Endothelial cell of umbilical vein (primary cell): Measurements from ENCODE around the gene ANKS1B. TPM values are rescaled to one million over a fixed set of nuclear protein-coding genes. Genes with fewer than 3 reads are reported as not detected.
A peak's percentile ranks its signal among the peaks of the same experiment; 100 is the strongest.

Experiments used
- BruUV-seq: library from RNA; stranded (reverse); fragments of 400-500 nt; replicated peaks from 2 replicates; lab custom pipeline; 2021; lab: Mats Ljungman, UMichigan
- CTCF ChIA-PET: fragments of 300-600, 350-600 bp; sonication (Branson Sonifier 250); formaldehyde crosslinking; loops from one replicate; lab custom pipeline; 2021; ENCODE audit warnings: antibody characterized with exemption, inconsistent platforms; lab: Charles Lee
- POLR2A ChIA-PET: fragments of 300-600, 350-600 bp; sonication (Branson Sonifier 250); formaldehyde crosslinking; loops from one replicate; lab custom pipeline; 2021; ENCODE audit warnings: antibody characterized with exemption, inconsistent platforms; lab: Charles Lee
- DNase-seq: peaks from one replicate; pipeline ENCODE4 v3.0.0-alpha.2; 2011; ENCODE audit warnings: low read depth, low spot score
- FAIRE-seq: peaks from 2 replicates; lab custom pipeline; 2011; peaks lifted over from hg19 to GRCh38; lab: Jason Lieb, UNC
- H2AFZ ChIP-seq: 2 replicates; pipeline ENCODE4 v1.6.0; 2012; ENCODE audit warnings: low read depth, low read length, control low read depth, inconsistent platforms
- H3K27ac ChIP-seq: 2 replicates; pipeline ENCODE4 v1.5.1; 2011; ENCODE audit warnings: low read depth, mild to moderate bottlenecking, control low read depth, low read length, moderate library complexity; ENCODE audit not compliant: insufficient read depth
- H3K27me3 ChIP-seq, 2 experiments: 2 replicates each; pipeline versions ENCODE4 v1.6.0 to v1.6.1; 2011; ENCODE audit warnings: low read length in 2 of 2, mixed read lengths in 1 of 2; ENCODE audit not compliant: control insufficient read depth in 2 of 2, insufficient read depth in 2 of 2
- H3K36me3 ChIP-seq, 2 experiments: 2 replicates in 1 of 2; 3 replicates in 1 of 2; pipeline ENCODE4 v1.5.1; 2011; ENCODE audit warnings: low read length in 2 of 2, mild to moderate bottlenecking in 1 of 2, moderate library complexity in 1 of 2; ENCODE audit not compliant: control insufficient read depth in 2 of 2, insufficient read depth in 2 of 2; ENCODE audit errors: extremely low read depth in 1 of 2
- H3K4me1 ChIP-seq: 3 replicates; pipeline ENCODE4 v1.5.1; 2011; ENCODE audit warnings: mild to moderate bottlenecking, low read length; ENCODE audit not compliant: control insufficient read depth, insufficient read depth; ENCODE audit errors: extremely low read depth
- H3K4me2 ChIP-seq: 2 replicates; pipeline ENCODE4 v1.6.1; 2011; ENCODE audit warnings: low read length, control low read depth, mixed read lengths; ENCODE audit not compliant: insufficient read depth
- H3K4me3 ChIP-seq, 3 experiments: fragments of 200-600 bp in 1 of 3; sonication (generic), shearing (Covaris generic) in 1 of 3; replicated peaks in 1 of 3; 2 replicates each; pipeline ENCODE4 v1.5.1; 2011 to 2016; ENCODE audit warnings: control low read depth in 3 of 3, low read length in 3 of 3, mild to moderate bottlenecking in 2 of 3, inconsistent platforms in 1 of 3, low read depth in 1 of 3, moderate library complexity in 1 of 3; ENCODE audit not compliant: insufficient read depth in 1 of 3
- H3K79me2 ChIP-seq: 2 replicates; pipeline ENCODE4 v1.6.0; 2012; ENCODE audit warnings: low read length, inconsistent platforms; ENCODE audit not compliant: control insufficient read depth, insufficient read depth
- H3K9ac ChIP-seq: replicated peaks from 2 replicates; pipeline ENCODE3; 2011; ENCODE audit warnings: low read length, control low read depth; ENCODE audit not compliant: insufficient read depth; ENCODE audit errors: extremely low read depth
- H3K9me1 ChIP-seq: replicated peaks from 3 replicates; pipeline ENCODE4 v1.6.0; 2011; ENCODE audit warnings: mild to moderate bottlenecking, low read length; ENCODE audit not compliant: control insufficient read depth, insufficient read depth; ENCODE audit errors: extremely low read depth
- H3K9me3 ChIP-seq: replicated peaks from 2 replicates; pipeline ENCODE4 v1.5.1; 2012; ENCODE audit warnings: low read length, inconsistent platforms; ENCODE audit not compliant: control insufficient read depth, insufficient read depth
- H4K20me1 ChIP-seq: replicated peaks from 2 replicates; pipeline ENCODE3; 2011; ENCODE audit warnings: mild to moderate bottlenecking, low read length; ENCODE audit not compliant: control insufficient read depth, insufficient read depth; ENCODE audit errors: extremely low read depth
- EZH2 ChIP-seq: IDR thresholded peaks from 2 replicates; pipeline ENCODE4 v1.6.1; 2012; ENCODE audit warnings: borderline replicate concordance, low read depth, mild to moderate bottlenecking, moderate library complexity, low read length, inconsistent platforms; ENCODE audit not compliant: severe bottlenecking
- MAX ChIP-seq: IDR thresholded peaks from 2 replicates; pipeline ENCODE4 v1.6.1; 2011; ENCODE audit not compliant: insufficient read depth, insufficient read length
- MYC ChIP-seq: IDR thresholded peaks from one replicate; pipeline ENCODE4 v1.6.1; 2011; ENCODE audit warnings: mild to moderate bottlenecking, low read depth, low read length
- POLR2AphosphoS5 ChIP-seq: IDR thresholded peaks from 2 replicates; pipeline ENCODE4 v1.6.1; 2012; ENCODE audit warnings: low read depth, mild to moderate bottlenecking, control low read depth, low read length, moderate library complexity; ENCODE audit not compliant: insufficient read depth
- dilution Hi-C: fragments of 300-500 bp; cut with MboI; formaldehyde crosslinking; loops from one replicate; pipeline ENCODE4 v1.15.0; 2019; ENCODE audit warnings: low sequenced_read_pairs; ENCODE audit not compliant: extremely low pct_ligation_motif_present
- intact Hi-C: fragments of 100-400 bp; cut with micrococcal nuclease; formaldehyde crosslinking; loops from one replicate; pipeline ENCODE4 v1.10.0; 2022
- polyA plus RNA-seq, 4 experiments: library from polyadenylated mRNA; depleted of rRNA in 3 of 4; stranded (reverse) in 3 of 4; unstranded in 1 of 4; fragments of >200 nt; gene quantifications; 2 replicates each; pipeline versions ENCODE4 v1.2.1 to v1.2.3, GENCODE V29; 2011 to 2012; ENCODE audit warnings: missing spikeins in 1 of 4
- total RNA-seq: library from RNA; stranded (reverse); gene quantifications from 2 replicates; pipeline ENCODE4 v1.2.3, GENCODE V29; 2021

The ANKS1B gene
- total and polyA plus RNA-seq, 2 donors (not counting 3 experiments of a cell fraction or from before 2014, with no cell fraction given), result 0.15 to 0.38 TPM

GRCh38 chr12:99911081-99911480 lies 73.7 kb downstream of the ANKS1B start:
- dilution Hi-C loops, result no loop called here
- intact Hi-C loops, result no loop called here
- TF ChIP-seq MAX, result no peak
- no peak for TF ChIP-seq MYC
- TF ChIP-seq POLR2AphosphoS5, result no peak
- H3K4me2 ChIP-seq, result no peak overlapping the region
- no peak overlapping the region for H3K4me3 ChIP-seq
- no peaks in the 10 kb centered on the region for H4K20me1 ChIP-seq
- no peaks in the 10 kb centered on the region for H3K4me1 ChIP-seq
- no peaks in the 10 kb centered on the region for H3K9me3 ChIP-seq
- H3K27ac ChIP-seq, result no peak overlapping the region
- no peak for DNase-seq
- no peaks in the 10 kb centered on the region for H3K36me3 ChIP-seq
- H2AFZ ChIP-seq, result no peak overlapping the region
- no TSS peak for BruUV-seq
- H3K9me1 ChIP-seq, result no peaks in the 10 kb centered on the region
- no peaks in the 10 kb centered on the region for H3K27me3 ChIP-seq
- CTCF ChIA-PET, result no interaction called here
- POLR2A ChIA-PET, result no interaction called here
- H3K9ac ChIP-seq, result no peak overlapping the region
- no peaks in the 10 kb centered on the region for H3K79me2 ChIP-seq
- FAIRE-seq, result peak; percentile 31

- Histone ChIP-seq H3K27me3 (no peaks in the 10 kb centered on the region), H2AFZ (no peak overlapping the region), H4K20me1 (no peaks in the 10 kb centered on the region), H3K9me3 (no peaks in the 10 kb centered on the region), H3K27ac (no peak overlapping the region), H3K9ac (no peak overlapping the region), H3K9me1 (no peaks in the 10 kb centered on the region), H3K36me3 (no peaks in the 10 kb centered on the region), H3K79me2 (no peaks in the 10 kb centered on the region), H3K4me2 (no peak overlapping the region), H3K4me3 (no peak overlapping the region), H3K4me1 (no peaks in the 10 kb centered on the region)
- FAIRE-seq, result no peak
- intact Hi-C loops, result no loop called here
- TF ChIP-seq EZH2, result no peak
- dilution Hi-C loops, result no loop called here
- DNase-seq, result no peak
- CTCF ChIA-PET, result no interaction called here
- BruUV-seq, result no TSS peak
- POLR2A ChIA-PET, result no interaction called here
Measured at GRCh38 chr12:99910342-99910741, 74.4 kb downstream of the ANKS1B start.
